ENCODE results near the gene NID2. TPM values are rescaled to one million over a fixed set of nuclear protein-coding genes. Genes with fewer than 3 reads are reported as not detected.
A peak's percentile ranks its signal among the peaks of the same experiment; 100 is the strongest.

NID2 gene
- total and polyA plus RNA-seq, 10 of the 15 experiments (the other 5 are each of a cell fraction or from before 2014, with no cell fraction given), result 0.04 to 0.49 (median 0.23) TPM; not detected in 3

DNA sequence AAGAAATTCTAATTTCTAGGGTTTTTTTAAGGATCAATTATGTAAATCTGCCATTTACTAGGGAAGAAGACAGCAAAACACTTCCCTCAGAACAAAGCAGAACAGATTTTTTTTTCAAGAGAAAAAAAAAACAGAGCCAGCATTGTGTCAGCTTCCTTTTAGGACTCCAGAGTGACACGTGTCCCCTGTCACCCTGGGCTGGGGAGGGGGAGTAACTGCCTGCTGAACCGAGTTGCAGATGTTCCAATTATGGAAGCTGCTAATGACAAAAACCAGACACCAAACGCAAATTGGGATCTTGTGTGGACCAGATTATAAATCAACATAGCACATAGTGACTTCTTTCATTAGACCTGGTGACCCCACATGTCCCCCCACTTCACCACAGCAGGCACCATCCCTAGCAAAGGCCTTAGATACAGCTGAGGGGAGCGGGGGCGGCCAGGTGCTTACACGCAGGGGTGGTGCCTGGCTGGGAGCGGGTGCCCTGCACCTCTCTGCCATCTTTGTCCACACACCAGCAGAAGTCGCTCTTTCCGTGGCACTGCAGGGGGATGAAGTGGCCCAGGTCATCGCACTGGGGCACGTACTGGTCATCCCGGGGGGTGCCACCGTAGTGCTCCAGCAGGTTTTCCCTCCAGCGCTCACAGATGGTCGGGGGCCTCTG, 54.1 kb downstream of the NID2 start (continued):
- TF ChIP-seq ETV6 (conservative IDR thresholded peaks at IDR 0.05 in 1 of 2, IDR thresholded peaks at IDR 0.05 in 1 of 2; ENCODE audit: borderline replicate concordance in 1 of 2, low read depth in 1 of 2) (no peak), CHD1 (IDR thresholded peaks at IDR 0.05; ENCODE audit: low read depth, low read length) (no peak), NRF1 (conservative IDR thresholded peaks at IDR 0.05; ENCODE audit: low read depth, low read length) (no peak), RBBP5 (conservative IDR thresholded peaks at IDR 0.05) (no peak), ZNF384 (IDR thresholded peaks at IDR 0.05; ENCODE audit: borderline replicate concordance, low read depth, low read length) (no peak)

DNA sequence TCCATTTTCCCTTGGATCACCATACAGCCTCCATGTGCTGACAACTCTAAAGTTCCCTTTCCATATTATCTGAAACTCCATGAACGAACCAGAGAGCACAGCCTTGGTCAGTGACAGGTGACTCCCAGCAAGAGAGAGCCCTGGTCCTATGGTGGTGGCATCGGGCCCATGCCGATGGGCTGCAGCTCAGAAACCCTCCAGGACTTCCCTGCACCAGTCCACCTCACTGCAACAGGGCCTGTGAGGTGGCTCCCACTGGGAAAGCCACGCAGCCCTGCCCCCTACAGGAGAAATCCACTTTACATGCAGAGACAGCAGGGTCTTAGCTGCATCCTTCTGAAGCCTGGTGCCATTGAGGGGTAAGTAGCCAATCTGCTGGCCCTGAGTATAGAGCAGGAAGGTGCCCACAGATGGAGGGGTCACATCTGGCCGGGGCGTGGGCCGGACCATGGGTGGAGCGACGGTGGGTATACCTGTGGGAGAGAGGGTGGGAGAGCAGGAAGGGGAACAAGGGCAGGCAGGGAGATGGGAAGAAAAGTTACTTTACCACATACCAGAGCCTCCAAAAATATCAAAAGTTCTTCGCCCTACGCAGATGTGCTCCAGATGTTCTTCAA, 54.8 kb downstream of the NID2 start:
- H3K9ac ChIP-seq (ENCODE audit: control insufficient read depth, insufficient read depth, low read length), result no peak overlapping the region
- in situ Hi-C loops (cut with MboI), result no loop called here
- ChIA-PET POLR2A (no interaction called here), RAD21 (ENCODE audit: unreplicated experiment) (no interaction called here), CTCF (interaction anchor here (0.6 kb wide), 3 partner anchors 19 to 118 kb away, joined by 3 read pairs; no protein-coding TSS in a partner anchor), SMC1A (ENCODE audit: uncharacterized antibody, unreplicated experiment) (interaction anchor here (0.8 kb wide), 1 partner anchor 16 kb away, joined by 3 read pairs; no protein-coding TSS in a partner anchor)
- ATAC-seq, result peak; percentile 53
- H2AFZ ChIP-seq (ENCODE audit: control insufficient read depth, low read depth, low read length), result no peak overlapping the region
- FAIRE-seq, result no peak
- no peaks in the 10 kb centered on the region for H3K4me1 ChIP-seq (ENCODE audit: control insufficient read depth, insufficient read depth, low read length)
- TF ChIP-seq, protein P1, sequence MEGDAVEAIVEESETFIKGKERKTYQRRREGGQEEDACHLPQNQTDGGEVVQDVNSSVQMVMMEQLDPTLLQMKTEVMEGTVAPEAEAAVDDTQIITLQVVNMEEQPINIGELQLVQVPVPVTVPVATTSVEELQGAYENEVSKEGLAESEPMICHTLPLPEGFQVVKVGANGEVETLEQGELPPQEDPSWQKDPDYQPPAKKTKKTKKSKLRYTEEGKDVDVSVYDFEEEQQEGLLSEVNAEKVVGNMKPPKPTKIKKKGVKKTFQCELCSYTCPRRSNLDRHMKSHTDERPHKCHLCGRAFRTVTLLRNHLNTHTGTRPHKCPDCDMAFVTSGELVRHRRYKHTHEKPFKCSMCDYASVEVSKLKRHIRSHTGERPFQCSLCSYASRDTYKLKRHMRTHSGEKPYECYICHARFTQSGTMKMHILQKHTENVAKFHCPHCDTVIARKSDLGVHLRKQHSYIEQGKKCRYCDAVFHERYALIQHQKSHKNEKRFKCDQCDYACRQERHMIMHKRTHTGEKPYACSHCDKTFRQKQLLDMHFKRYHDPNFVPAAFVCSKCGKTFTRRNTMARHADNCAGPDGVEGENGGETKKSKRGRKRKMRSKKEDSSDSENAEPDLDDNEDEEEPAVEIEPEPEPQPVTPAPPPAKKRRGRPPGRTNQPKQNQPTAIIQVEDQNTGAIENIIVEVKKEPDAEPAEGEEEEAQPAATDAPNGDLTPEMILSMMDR (IDR thresholded peaks at IDR 0.05 in 2 of 3, conservative IDR thresholded peaks at IDR 0.05 in 1 of 3; ENCODE audit: control insufficient read depth in 2 of 3, extremely low read depth in 1 of 3, insufficient read depth in 1 of 3, low read depth in 3 of 3, low read length in 3 of 3), result peak; percentile 8 to 33 (median 31); a peak in 3 of 6 replicates
- TF ChIP-seq POLR2A (IDR thresholded peaks at IDR 0.05; ENCODE audit: low read depth, low read length) (0 out of 2 replicates have a peak, but pooled peaks have one; percentile 35), MTA2 (IDR thresholded peaks at IDR 0.05; ENCODE audit: low read depth) (no peak), MTA3 (IDR thresholded peaks at IDR 0.05; ENCODE audit: borderline replicate concordance, low read length) (no peak), SIN3A (IDR thresholded peaks at IDR 0.05; ENCODE audit: low read depth, low read length) (no peak)
- TF ChIP-seq, protein P2, sequence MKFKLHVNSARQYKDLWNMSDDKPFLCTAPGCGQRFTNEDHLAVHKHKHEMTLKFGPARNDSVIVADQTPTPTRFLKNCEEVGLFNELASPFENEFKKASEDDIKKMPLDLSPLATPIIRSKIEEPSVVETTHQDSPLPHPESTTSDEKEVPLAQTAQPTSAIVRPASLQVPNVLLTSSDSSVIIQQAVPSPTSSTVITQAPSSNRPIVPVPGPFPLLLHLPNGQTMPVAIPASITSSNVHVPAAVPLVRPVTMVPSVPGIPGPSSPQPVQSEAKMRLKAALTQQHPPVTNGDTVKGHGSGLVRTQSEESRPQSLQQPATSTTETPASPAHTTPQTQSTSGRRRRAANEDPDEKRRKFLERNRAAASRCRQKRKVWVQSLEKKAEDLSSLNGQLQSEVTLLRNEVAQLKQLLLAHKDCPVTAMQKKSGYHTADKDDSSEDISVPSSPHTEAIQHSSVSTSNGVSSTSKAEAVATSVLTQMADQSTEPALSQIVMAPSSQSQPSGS (IDR thresholded peaks at IDR 0.05; ENCODE audit: low read length), result no peak
- H3K79me2 ChIP-seq (ENCODE audit: control insufficient read depth, insufficient read depth, low read length), result no peaks in the 10 kb centered on the region
- peaks cover 9 to 14% of the 10 kb centered on the region in 2 experiments; a peak in 3 of 4 replicates for H3K36me3 ChIP-seq (ENCODE audit: control insufficient read depth in 2 of 2, insufficient read depth in 2 of 2, low read length in 1 of 2)
- H4K20me1 ChIP-seq (ENCODE audit: control insufficient read depth, insufficient read depth), result no peaks in the 10 kb centered on the region
- no peak overlapping the region for H3K4me2 ChIP-seq (ENCODE audit: control insufficient read depth, insufficient read depth)
- WGBS (ENCODE audit: insufficient coverage, insufficient replicate concordance, low lambda C conversion rate, missing lambda C conversion rate), result 84% methylated on average over 11 of the region's 11 CpGs
- intact Hi-C loops (cut with micrococcal nuclease; ENCODE audit: unreplicated experiment), result no loop called here
- no peak for DNase-seq (ENCODE audit: low read depth, low spot score)
- no peak overlapping the region for H3K27ac ChIP-seq (ENCODE audit: control insufficient read depth, insufficient read depth)
- no peaks in the 10 kb centered on the region for H3K27me3 ChIP-seq (replicated peaks in 1 of 2; ENCODE audit: control insufficient read depth in 2 of 2, insufficient read depth in 2 of 2, low read length in 1 of 2)
- no peak overlapping the region for H3K4me3 ChIP-seq
- no TSS peak for BruUV-seq (replicated peaks)
- no peaks in the 10 kb centered on the region for H3K9me3 ChIP-seq (replicated peaks; ENCODE audit: control insufficient read depth, insufficient read depth, low read length)

Measured in GM12878 (cell line).